HG03175 (cell line): ENCODE data around the gene TBC1D16.
"Not testable (repeated sequence)": the region's sequence is repeated elsewhere in the genome, so short reads cannot be mapped to it uniquely, and the experiment has no call there.

Experiments
- ATAC-seq: cut with Tn5 transposase; IDR thresholded peaks from one replicate; pipeline ENCODE4 v1.9.1; 2021; ENCODE audit warnings: mild to moderate bottlenecking, moderate library complexity; ENCODE audit not compliant: unreplicated experiment

TBC1D16 gene

DNA sequence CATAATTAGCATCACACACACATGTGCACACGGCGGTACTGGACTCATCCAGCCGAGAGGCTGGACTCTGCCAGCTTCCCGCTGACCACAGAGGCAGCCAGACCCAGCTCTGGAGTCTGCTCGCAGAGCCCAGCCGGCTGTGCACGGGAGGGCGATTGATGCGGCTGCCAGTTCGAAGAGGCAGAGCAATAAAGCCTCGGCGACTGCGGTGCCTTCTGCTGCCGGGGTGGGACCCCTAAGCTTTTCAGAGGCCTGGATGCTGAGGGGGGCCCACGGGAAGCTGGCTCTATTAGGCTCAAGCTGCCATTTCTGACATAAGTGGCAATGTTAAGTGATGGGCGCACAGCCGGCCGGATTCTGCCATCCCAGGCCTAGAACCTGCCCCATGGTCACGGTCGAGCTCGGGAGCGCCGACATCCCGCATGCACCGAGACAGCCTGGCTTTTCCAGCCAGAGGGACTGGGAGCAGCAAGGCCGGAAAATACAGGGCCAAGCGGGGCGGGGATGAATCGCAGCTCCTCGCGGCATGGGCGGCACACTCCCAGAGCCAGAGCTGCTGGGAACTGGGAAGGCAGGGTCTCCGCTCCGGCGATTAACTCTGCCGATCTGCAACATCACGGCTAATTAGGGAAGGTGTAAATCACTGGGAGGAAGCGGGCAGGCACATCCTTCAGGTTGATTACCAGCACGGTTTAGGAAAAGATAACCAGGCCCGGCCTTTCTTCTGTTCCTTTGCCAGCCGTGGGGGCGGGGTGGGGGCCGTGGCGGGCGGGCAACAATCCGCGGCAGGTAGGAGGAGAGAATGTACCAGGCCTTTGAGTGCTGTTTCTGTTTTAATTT is 57.7 kb downstream of the TBC1D16 start:
- no peak for ATAC-seq

DNA sequence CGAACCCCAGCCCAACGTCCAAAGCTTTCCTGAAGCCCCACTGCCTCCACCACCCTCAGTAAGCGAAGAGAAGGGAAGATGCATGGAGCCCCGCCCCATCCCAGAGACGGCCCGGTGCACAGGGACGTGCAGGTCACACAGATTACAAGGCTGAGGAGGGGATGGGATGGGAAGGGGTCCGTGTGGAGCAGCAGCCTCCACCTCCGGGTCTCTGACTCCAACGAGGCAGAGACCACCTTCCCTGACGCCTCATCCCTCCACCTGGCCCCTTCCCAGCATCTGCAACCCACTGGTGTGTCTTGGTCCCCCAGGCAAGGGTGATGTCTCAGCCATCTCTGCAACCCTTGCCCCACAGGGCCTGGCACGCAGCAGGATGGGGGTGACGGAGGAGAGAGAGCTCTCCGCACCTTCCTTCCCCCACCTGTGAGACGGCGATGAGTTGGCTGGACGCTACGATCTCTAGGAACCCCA is 58.5 kb downstream of the TBC1D16 start:
- no peak for ATAC-seq

DNA sequence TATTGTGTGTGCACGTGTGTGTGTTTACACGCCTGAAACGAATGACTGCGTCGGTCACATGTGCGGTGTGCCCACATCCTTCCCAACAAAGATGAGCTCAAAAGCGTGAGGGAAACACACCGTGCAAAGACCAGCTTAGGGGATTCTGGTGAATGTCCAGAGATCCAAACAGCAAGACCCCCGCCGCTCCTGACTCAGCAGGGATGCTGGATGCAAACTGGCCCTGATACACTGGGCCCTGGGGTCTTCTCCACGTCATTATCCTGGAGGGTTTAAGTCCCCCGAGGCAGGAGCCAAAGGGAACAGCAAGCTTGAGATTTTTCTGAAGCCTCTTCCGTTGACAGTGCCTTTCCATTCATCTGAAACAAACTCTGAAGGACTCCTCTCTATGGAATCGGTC is 59.2 kb downstream of the TBC1D16 start:
- ATAC-seq = no peak

DNA sequence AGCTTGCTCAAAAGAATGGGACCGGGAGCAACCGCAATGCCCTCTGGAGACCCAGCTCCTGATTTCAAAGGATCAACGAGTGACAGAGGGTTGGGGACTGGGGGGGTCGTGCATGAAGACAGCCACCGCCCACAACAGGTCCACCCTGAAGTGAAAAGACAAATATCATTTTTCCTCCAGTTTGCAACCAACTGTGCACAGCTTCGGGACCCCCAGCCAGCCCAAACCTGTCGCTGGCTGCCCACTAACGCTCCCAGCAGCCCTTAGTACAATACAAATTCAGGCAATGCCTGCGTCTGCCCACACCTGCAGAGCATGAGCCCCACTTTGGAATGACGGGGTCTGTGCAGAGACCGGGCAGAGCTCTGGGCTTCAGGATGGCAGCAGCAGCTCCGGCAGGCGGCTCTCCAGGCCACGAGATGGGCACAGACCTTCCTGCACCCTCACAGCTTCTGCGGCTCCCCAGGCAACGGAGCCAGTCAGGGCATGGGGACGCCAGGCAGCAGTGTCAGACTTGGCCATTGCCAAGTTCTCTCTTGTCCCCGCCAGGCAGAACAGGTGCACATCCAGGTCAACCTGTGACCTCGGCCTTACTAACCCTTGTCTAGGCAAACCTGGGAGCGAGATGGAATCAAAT is 60.1 kb downstream of the TBC1D16 start:
- ATAC-seq = no peak

DNA sequence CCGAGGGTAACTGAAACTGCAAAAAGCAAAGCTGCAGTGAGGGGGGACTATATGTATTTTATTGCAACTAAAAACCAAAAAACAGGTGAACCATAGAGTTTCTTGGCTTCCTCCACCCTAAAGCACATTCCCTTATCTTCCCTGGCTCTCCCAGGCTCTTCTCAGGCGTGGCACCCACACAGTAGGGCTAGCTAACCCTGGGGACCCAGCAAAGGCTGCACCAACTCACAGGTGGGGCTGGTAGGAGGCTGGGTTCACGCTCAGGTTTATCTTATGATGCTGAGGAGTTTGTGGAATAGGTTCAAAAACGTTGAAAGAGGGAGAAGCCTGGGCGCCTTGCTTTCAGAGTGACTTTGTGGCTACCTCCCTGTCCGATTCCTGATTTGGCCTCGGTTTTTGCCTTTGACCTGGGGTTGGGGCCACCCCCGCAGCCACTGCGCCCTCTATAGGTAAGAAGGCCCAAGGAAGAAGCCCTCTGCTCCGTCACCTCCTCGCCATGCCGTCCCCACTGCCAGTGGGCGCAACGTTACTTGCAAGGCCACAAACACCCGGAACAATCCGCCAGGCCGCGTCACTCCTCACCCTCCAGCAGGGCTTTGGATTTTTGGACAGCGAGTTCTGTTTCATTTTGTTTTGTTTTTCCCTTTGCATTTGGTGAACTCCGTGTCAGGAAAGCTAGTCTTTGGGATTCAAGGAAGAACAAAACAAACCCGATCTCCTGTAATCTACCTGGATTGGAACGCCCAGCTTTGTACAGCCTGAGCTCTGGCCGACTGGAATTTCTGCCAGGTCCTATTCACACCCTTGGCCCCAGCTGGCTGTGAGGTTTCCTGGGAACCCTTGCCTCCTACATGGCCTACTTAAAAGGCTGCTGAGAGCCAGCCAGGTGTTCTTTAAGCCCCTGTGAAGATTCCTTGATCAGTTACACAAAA is 60.8 kb downstream of the TBC1D16 start:
- no peak for ATAC-seq

DNA sequence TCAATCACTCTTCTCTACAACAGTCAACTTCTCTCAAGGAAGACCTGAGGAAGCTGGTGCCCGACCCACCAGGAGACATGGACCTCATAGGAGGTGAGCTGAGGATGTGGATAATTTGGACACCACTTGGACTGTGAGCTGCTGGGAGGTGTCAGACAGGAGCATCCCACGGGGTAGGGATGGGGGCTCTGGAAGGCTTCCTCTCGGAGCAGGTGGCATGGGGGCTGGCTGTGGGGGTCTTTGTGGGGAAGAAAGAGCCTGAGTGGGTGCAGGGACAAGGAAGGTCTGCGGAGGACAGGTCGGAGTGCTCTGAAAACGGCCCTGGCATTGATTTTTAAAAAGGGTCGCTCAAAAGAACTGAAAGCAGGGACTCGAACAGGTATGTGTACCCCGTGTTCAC is 64.0 kb downstream of the TBC1D16 start:
- ATAC-seq = no peak

DNA sequence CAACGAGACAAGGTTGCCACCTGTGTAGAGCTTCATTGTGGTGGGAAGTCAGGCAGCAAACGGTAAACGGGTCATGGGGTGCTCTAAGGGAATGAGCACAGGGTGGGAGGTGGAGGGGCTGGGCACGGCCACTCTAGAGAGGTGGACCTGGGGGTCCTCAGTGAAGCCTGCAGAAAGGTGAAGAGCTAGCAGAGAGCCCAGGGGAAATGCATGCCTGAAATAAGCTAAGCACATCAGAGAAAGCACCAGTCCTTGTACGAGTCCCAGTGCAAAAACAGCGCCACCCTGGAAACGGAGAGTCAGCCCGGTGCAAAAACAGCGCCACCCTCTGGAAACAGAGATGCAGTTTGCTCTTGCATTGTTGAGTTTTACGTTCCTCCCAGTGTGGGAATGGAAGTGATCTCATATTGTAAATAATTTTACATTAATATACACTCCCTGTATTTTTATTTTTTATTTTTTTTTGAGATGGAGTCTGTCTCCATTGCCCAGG is 65.0 kb downstream of the TBC1D16 start:
- ATAC-seq = no peak

DNA sequence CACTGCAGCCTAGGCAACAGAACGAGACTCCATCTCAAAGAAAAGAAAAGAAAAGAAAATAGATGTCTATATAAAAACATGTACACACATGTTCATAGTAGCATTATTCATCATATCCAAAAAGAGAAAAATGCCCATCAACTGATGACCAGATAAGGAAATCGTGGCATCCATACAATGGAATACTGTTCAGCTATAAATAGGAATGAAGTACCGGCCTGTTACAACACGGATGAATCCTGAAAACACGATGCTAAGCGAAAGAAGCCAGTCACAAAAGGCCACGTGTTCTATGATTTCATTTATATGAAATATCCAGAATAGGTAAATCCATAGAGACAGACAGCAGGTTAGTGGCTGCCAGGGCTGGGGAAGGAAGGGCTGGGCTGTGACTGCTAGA is 65.8 kb downstream of the TBC1D16 start:
- ATAC-seq = no peak

DNA sequence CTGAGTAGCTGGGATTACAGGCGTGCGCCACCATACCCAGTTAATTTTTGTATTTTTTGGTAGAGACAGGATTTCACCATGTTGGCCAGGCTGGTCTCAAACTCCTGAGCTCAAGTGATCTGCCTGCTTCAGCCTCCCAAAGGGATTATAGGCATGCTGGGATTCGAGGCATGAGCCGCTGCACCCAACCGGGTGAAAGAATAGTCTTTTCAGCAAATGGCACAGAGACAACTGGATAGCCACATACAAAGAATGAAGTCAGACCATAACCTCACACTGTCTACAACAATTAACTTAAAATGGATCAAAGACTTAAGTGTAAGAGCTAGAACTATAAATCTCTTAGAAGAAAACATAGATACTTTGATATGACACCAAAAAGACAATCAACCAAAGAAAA is 67.6 kb downstream of the TBC1D16 start:
- no peak for ATAC-seq

DNA sequence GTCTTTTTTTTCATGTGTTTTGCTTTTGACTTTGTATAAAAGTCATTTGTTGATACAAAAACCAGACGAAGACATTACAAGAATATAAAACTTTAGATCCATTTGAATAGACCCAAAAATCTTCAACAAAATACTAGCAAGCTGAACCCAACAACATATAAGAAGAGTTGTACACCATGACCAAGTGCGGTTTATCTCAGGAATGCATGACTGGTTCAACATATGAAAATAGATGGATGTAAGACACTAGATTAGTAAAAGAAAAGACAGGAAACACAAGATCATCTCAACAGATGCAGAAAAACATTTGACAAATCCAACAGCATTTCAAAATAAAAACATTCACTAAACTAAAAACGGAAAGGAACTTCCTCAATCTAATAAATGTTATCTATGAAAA is 69.0 kb downstream of the TBC1D16 start:
- ATAC-seq = no peak

DNA sequence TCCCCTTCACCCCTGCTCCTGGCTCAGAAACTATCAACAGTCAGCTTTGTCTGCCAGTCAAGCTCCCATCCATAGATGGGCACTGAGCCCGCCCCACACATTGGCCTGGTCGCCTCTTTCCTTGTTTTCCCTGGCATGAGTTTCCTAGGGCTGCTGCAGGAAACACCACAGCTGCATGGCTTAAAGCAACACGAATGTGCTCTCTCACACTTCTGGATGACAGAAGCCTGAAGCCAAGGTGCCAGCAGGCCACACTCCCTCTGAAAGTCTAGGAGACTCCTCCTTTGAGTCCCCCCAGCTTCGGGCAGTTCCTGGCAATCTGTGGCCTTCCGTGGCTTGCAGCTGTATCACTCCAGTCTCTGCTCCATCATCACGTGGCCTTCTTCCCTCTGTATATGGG is 69.9 kb downstream of the TBC1D16 start:
- ATAC-seq = no peak

DNA sequence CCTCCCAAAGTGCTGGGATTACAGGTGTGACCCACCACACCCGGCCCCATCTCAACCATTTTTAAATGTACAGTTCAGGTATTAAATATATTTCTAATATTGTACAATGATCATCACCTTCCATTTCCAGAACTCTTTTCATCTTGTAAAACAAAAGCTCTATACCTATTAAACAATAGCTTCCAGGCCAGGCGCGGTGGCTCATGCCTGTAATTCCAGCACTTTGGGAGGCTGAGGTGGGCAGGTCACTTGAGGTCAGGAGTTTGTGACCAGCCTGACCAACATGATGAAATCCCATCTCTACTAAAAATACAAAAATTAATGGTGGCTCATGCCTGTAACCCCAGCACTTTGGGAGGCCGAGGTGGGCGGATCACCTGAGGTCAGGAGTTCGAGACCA is 73.2 kb downstream of the TBC1D16 start:
- ATAC-seq = not testable (repeated sequence)

DNA sequence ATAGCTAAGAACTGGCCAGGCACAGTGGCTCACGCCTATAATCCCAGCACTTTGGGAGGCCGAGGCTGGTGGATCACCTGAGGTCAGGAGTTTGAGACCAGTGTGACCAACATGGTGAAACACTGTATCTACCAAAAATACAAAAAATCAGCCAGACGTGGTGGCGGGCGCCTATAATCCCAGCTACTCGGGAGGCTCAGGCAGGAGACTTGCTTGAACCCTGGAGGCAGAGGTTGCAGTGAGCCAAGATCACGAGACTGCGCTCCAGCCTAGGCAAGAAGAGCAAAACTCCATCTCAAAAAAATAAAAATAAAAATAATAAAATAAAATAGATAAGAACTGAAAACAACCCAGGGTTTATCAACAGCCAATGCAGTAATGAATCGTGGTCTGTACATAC is 74.1 kb downstream of the TBC1D16 start:
- ATAC-seq = not testable (repeated sequence)

DNA sequence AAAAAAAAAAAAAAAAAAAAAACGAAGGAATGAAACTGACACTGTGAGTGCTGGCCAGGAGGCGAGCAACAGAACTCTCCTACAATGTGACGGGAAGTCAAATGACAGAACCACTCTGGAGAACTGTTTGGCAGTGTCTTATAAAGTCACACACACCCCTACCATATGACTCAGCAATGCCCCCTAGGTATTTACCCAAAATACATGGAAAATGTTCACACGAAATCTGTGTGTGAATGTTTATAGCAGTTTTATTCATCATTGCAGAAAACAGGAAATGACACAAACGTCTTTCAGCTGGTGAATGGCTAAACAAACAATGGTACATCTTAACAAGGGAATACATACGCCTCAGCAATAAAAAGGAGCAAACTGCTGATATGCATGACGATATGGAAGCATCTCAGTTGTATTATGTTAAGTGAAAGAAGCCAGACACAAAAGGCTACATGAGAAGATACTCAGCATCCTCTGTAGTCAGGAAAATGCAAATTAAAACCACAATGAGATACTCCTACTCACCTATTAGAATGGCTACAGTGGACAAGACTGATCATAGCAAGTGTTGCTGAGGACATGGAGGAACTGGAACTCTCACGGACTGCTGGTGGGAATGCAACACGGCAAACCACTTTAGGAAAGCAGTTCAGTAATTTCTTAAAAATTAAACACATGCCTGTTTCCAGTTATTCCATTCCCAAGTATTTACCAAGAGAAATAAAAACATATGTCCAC is 74.7 kb downstream of the TBC1D16 start:
- no peak for ATAC-seq

DNA sequence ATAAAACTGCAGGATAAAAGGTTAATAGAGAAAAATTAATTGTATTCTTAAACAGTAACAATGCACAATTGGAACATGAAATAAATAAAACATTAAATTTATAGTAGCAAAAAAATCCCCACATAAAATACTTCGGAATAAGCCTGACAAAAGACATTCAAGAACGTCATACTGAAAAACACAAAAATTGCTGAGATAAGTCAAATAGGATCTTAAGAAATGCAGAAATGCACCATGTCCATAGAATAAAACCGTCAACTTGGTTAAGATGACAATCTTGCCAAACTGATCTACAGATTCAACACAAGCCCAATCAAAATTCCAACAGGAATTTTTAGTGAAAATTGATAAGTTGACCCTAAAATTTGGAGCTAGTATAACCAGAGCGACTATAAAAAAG is 76.6 kb downstream of the TBC1D16 start:
- no peak for ATAC-seq

DNA sequence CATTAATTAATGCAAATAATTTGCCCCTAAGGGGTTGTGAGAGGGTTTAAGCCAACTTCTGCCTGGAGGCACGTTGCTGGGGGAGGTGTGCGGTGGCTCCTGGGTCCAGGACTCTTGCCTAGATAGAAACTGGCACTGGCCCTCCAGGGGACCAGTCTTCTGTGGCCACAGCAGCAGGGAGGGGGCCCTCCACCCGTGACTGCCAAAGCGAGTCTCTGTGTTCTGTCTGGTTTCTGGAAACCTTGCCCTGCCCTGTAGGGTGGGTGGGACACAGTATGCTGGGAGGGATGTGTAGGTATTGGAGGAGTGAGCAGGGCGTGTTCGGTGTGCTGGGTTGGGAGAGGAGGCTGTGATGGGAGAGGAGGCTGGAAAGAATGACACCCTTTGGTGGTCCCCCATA is 78.8 kb downstream of the TBC1D16 start:
- ATAC-seq = no peak

DNA sequence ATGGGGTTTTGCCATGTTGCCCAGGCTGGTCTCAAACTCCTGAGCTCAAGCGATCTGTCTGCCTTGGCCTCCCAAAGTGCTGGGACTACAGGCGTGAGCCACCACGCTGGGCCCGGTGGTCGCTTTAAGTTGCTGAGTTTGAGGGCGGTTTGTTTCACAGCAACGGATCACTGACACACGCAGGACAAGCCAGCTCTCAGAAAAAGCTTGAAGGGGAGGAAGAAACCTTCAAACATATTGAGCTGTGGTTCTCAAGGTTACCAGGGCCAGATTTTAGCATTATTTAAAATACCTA is 79.3 kb downstream of the TBC1D16 start:
- not testable (repeated sequence) for ATAC-seq

DNA sequence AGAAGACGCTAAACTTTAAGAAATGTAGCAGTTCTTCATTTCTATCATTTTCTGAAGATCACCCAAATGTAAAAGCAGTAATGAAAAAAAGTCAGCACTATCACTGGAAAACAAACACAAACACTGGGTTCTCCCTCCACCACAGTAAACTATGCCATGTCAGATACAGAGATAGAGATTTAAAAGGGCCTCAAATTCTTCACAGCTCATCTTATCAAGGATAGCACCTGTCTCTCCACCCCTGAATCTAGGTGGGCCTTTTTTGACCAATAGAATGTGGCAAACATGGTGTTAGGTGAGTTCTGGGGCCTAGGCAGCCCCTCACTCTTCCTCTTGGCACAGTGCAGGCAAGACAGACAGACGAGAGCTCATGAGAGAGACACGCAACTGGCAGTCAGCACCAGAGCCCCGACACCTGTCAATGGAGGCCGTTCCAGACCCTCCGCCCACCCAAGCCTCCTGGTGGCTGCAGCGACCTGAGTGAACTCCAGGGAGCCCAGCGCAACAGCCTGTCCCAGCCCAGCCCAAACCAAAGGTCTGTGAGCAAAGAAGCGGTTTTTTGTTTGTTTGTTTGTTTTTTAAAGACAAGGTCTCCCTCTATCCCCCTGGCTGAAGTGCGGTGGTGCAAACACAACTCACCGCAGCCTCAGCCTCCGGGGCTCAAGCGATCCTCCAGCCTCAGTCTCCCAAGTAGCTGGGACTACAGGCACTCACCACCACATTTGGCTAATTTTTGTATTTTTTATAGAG is 79.8 kb downstream of the TBC1D16 start:
- no peak for ATAC-seq

DNA sequence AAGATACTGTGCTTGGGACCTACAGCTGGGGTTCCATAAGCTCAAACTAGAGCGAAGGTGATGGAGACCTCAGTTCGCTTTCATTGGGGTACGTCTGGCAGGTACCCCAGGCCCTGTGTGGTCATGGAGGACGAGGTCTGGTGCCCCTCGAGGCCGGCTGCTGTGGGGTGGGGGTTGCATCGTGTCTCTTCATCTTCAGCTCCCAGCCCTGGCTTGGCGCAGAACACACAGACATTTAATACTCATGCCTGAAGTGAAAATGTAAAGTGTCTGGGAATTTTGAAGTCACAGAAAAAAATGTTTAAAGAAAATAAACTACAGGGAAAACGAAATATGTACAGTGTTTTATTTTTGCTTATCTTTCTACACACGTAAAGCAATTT is 80.5 kb downstream of the TBC1D16 start:
- ATAC-seq = no peak
